Bronchial epithelial cell (primary cell): ENCODE results near the gene PAK6. TPM values are rescaled to one million over a fixed set of nuclear protein-coding genes. Genes with fewer than 3 reads are reported as not detected.

Source experiments
- DNase-seq: peaks from one replicate; pipeline ENCODE4 v3.0.0-alpha.2; 2010; ENCODE audit warnings: low read depth
- FAIRE-seq: peaks from 2 replicates; lab custom pipeline; 2011; peaks lifted over from hg19 to GRCh38; lab: Jason Lieb, UNC
- H3K27me3 ChIP-seq: 2 replicates; pipeline ENCODE4 v1.5.1; 2011; ENCODE audit warnings: low read length; ENCODE audit not compliant: control insufficient read depth, insufficient read depth
- H3K36me3 ChIP-seq: 2 replicates; pipeline ENCODE4 v1.5.1; 2011; ENCODE audit warnings: low read length; ENCODE audit not compliant: control insufficient read depth, insufficient read depth
- H3K4me3 ChIP-seq: 2 replicates; pipeline ENCODE4 v1.5.1; 2011; ENCODE audit warnings: mild to moderate bottlenecking, low read depth, low read length, control low read depth
- total RNA-seq: library from RNA; depleted of rRNA; stranded (reverse); fragments of >200 nt; gene quantifications from 2 replicates; pipeline ENCODE4 v1.2.1, GENCODE V29; 2014
- TF ChIP-seq, protein P1 (sequence below): IDR thresholded peaks from 2 replicates; pipeline ENCODE4 v1.5.1; 2011; ENCODE audit warnings: mild to moderate bottlenecking, moderate library complexity, low read length, control low read depth, inconsistent platforms; ENCODE audit not compliant: insufficient read depth, severe bottlenecking

Gene PAK6
- total RNA-seq, 1 donor from 2014 or later, result 11.6 TPM

- DNase-seq (no peak), FAIRE-seq (no peak)
- TF ChIP-seq, protein P1, sequence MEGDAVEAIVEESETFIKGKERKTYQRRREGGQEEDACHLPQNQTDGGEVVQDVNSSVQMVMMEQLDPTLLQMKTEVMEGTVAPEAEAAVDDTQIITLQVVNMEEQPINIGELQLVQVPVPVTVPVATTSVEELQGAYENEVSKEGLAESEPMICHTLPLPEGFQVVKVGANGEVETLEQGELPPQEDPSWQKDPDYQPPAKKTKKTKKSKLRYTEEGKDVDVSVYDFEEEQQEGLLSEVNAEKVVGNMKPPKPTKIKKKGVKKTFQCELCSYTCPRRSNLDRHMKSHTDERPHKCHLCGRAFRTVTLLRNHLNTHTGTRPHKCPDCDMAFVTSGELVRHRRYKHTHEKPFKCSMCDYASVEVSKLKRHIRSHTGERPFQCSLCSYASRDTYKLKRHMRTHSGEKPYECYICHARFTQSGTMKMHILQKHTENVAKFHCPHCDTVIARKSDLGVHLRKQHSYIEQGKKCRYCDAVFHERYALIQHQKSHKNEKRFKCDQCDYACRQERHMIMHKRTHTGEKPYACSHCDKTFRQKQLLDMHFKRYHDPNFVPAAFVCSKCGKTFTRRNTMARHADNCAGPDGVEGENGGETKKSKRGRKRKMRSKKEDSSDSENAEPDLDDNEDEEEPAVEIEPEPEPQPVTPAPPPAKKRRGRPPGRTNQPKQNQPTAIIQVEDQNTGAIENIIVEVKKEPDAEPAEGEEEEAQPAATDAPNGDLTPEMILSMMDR, result no peak
- Histone ChIP-seq H3K4me3 (no peak overlapping the region), H3K27me3 (no peaks in the 10 kb centered on the region), H3K36me3 (no peaks in the 10 kb centered on the region)
These were observed 8.9 kb upstream of the PAK6 start for GRCh38 chr15:40229956-40230355.

DNA sequence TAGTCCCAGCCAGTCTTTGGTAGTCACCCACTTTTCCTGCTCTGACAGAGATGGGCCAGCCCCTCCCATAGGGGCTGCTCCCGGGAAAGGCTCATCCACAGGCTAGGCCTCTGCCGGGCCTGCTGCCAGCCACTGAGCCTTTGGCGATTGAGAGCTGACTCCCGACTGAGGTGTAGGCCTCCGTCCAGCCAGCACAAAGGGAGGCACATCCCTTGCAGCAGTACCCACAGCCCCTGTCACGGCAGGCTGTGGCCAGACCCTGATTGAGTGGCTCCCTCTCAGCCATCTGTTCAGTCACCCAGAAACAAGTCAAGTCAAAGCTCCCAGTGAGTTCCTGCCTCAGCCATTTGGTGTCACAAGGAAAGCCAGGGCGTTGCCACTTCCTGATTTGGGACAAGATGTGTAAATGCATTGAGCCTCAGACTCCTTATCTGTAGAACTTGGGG lies 6.2 kb upstream of the PAK6 start:
- no peak for FAIRE-seq
- Histone ChIP-seq H3K36me3 (no peaks in the 10 kb centered on the region), H3K4me3 (no peak overlapping the region), H3K27me3 (no peaks in the 10 kb centered on the region)
- peak; percentile 28 for DNase-seq
- TF ChIP-seq, protein P1, result no peak

DNA sequence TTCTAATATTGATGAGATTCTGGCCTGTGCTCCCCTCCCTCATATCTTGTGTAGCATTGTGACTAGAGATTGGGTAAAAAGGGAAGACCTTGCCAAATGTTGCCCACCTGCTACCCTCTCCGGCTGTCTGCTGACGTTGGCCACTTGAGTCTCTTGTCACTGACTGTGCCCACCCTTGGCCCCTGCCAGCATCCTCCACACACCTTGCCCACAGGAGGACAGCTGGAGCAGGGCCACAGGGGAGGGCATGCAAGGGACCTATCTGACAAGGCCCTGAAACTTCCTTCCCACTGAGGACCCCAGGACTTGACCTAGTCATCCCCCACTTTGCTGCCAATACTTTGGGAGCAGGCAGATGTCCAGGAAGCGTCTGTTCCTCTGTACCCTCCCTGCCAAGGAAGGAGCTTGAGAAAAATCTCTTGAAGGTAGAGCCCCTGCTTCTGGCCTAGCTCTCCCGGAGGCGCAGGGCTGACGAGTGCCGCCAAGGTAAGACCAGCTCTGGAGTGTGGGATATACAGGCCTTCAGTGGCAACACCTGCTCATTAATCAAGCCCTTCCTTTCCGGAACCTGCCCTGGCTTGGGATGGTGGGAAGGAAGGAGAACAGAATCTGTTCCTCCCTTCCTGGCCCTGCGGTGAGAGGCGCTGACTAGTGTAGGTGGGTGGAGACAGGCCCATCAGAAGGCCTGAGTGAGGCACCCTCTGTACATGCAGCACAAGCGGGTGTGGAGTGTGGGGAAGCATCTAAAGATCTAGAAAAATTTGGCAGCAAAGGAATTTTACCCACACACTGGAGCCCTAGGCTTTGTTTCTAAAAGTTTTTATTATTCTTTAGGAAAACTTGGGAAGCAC lies 4.9 kb upstream of the PAK6 start:
- TF ChIP-seq, protein P1, result no peak
- Histone ChIP-seq H3K27me3 (no peaks in the 10 kb centered on the region), H3K4me3 (no peak overlapping the region), H3K36me3 (no peaks in the 10 kb centered on the region)
- DNase-seq (peak; percentile 78), FAIRE-seq (no peak)

DNA sequence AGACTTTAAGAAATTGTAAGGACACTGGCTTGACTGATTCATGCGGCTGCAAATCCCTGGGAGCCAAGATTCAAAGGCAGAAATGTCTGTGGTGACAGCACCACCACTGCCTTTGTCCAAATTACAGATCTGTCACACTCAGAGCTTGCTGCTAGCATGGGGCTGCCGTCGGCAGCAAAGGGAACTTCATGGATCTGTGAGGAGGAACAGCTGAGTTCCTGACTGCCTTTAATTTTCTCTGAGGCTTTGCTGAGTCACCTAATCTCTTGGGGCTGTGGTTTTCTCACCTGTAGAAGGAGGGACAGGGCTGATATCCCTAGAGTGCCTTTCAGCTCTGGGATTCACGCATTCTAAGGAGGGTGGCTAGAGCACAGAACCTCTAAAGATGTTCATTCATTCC lies 4.1 kb upstream of the PAK6 start:
- no peak overlapping the region for H3K4me3 ChIP-seq
- no peaks in the 10 kb centered on the region for H3K36me3 ChIP-seq
- DNase-seq, result peak; percentile 62
- TF ChIP-seq, protein P1, result no peak
- H3K27me3 ChIP-seq, result no peaks in the 10 kb centered on the region
- FAIRE-seq, result no peak

GRCh38 chr15:40235201-40235885 lies 3.5 kb upstream of the PAK6 start:
- Histone ChIP-seq H3K27me3 (no peaks in the 10 kb centered on the region), H3K4me3 (no peak overlapping the region), H3K36me3 (no peaks in the 10 kb centered on the region)
- DNase-seq, result no peak
- TF ChIP-seq, protein P1, result no peak
- FAIRE-seq, result no peak
